Neural cell (in vitro differentiated cells): ENCODE measurements around the gene TLR9. TPM values are rescaled to one million over a fixed set of nuclear protein-coding genes. Genes with fewer than 3 reads are reported as not detected.

Source experiments
- H2AFZ ChIP-seq: fragments of 200-600, 300-800 bp; sonication (generic), shearing (Covaris generic); 2 replicates; pipeline ENCODE4 v1.6.0; 2014; ENCODE audit warnings: low read depth, mild to moderate bottlenecking, antibody characterized with exemption, low read length, moderate library complexity
- H3F3A ChIP-seq: fragments of 200-600 bp; shearing (Covaris generic); 2 replicates; pipeline ENCODE4 v1.6.1; 2016; ENCODE audit warnings: mild to moderate bottlenecking, moderate library complexity, mixed read lengths, antibody characterized with exemption, low read length; ENCODE audit not compliant: insufficient read depth, poor library complexity, severe bottlenecking
- H3K27ac ChIP-seq: fragments of 200-600, 300-800 bp; sonication (generic), shearing (Covaris generic); 2 replicates; pipeline ENCODE4 v1.5.1; 2014; ENCODE audit warnings: mild to moderate bottlenecking, low read length, moderate library complexity
- H3K27me3 ChIP-seq: fragments of 300-800, 200-600 bp; sonication (generic), shearing (Covaris generic); 2 replicates; pipeline ENCODE4 v1.6.0; 2014; ENCODE audit warnings: mild to moderate bottlenecking, low read depth, low read length, moderate library complexity; ENCODE audit not compliant: insufficient read depth
- H3K36me3 ChIP-seq: fragments of 300-800, 200-600 bp; sonication (generic), shearing (Covaris generic); 2 replicates; pipeline ENCODE4 v1.5.1; 2014; ENCODE audit warnings: mild to moderate bottlenecking, antibody characterized with exemption, low read length, moderate library complexity; ENCODE audit not compliant: insufficient read depth
- H3K4me2 ChIP-seq: fragments of 300-800, 200-600 bp; sonication (generic), shearing (Covaris generic); 2 replicates; pipeline ENCODE4 v1.6.0; 2014; ENCODE audit warnings: mild to moderate bottlenecking, low read length
- H3K4me3 ChIP-seq: fragments of 300-800, 200-600 bp; sonication (generic), shearing (Covaris generic); 2 replicates; pipeline ENCODE4 v1.5.1; 2014; ENCODE audit warnings: mild to moderate bottlenecking, low read length, moderate library complexity
- H3K79me2 ChIP-seq: fragments of 200-600 bp; shearing (Covaris generic); replicated peaks from 2 replicates; pipeline ENCODE4 v1.6.0; 2014; ENCODE audit warnings: mild to moderate bottlenecking, low read length, moderate library complexity; ENCODE audit not compliant: insufficient read depth
- H3K9ac ChIP-seq: fragments of 300-800, 200-600 bp; sonication (generic), shearing (Covaris generic); 2 replicates; pipeline ENCODE4 v1.6.1; 2016; ENCODE audit warnings: mild to moderate bottlenecking, low read length, mixed read lengths
- H3K9me2 ChIP-seq: fragments of 200-600 bp; shearing (Covaris generic); 2 replicates; pipeline ENCODE4 v1.6.1; 2016; ENCODE audit warnings: mild to moderate bottlenecking, low read length, mixed read lengths; ENCODE audit not compliant: insufficient read depth
- H3K9me3 ChIP-seq: fragments of 200-600, 300-800 bp; sonication (generic), shearing (Covaris generic); 2 replicates; pipeline ENCODE4 v1.6.1; 2016; ENCODE audit warnings: mild to moderate bottlenecking, mixed run types, low read length, moderate library complexity, mixed read lengths
- H4K20me1 ChIP-seq: fragments of 200-600 bp; shearing (Covaris generic); 2 replicates; pipeline ENCODE4 v1.6.1; 2016; ENCODE audit warnings: mild to moderate bottlenecking, mixed run types; ENCODE audit not compliant: insufficient read depth
- EP300 ChIP-seq: fragments of 450-650 bp; conservative IDR thresholded peaks from 2 replicates; pipeline ENCODE4 v1.6.1; 2014; ENCODE audit warnings: antibody characterized with exemption, mild to moderate bottlenecking, moderate library complexity; ENCODE audit not compliant: poor library complexity, severe bottlenecking
- EZH2 ChIP-seq: fragments of 200-600, 300-800 bp; shearing (Covaris generic), sonication (generic); IDR thresholded peaks from 2 replicates; pipeline ENCODE4 v1.6.1; 2014; ENCODE audit warnings: antibody characterized with exemption, low read length, borderline replicate concordance, mild to moderate bottlenecking; ENCODE audit not compliant: insufficient read depth, poor library complexity, severe bottlenecking
- MXI1 ChIP-seq: fragments of 450-650 bp; conservative IDR thresholded peaks from 2 replicates; pipeline ENCODE4 v1.6.1; 2014; ENCODE audit warnings: antibody characterized with exemption, mild to moderate bottlenecking; ENCODE audit not compliant: poor library complexity, severe bottlenecking
- POLR2AphosphoS5 ChIP-seq: IDR thresholded peaks from 2 replicates; pipeline ENCODE4 v1.6.1; 2012
- RAD21 ChIP-seq: fragments of 450-650 bp; conservative IDR thresholded peaks from 2 replicates; pipeline ENCODE4 v1.6.1; 2014; ENCODE audit warnings: antibody characterized with exemption, mild to moderate bottlenecking, moderate library complexity
- SMC3 ChIP-seq: fragments of 450-650 bp; conservative IDR thresholded peaks from 2 replicates; pipeline ENCODE4 v1.6.1; 2014; ENCODE audit warnings: antibody characterized with exemption, mild to moderate bottlenecking, moderate library complexity; ENCODE audit not compliant: poor library complexity
- TAF1 ChIP-seq: IDR thresholded peaks from 2 replicates; pipeline ENCODE4 v1.6.1; 2012; ENCODE audit warnings: low read depth
- polyA plus RNA-seq: library from polyadenylated mRNA; depleted of rRNA; stranded (reverse); fragments of >200 nt; gene quantifications from 2 replicates; pipeline ENCODE4 v1.2.3, GENCODE V29; 2014
- TF ChIP-seq, protein P1 (sequence below): IDR thresholded peaks from 2 replicates; pipeline ENCODE4 v1.6.1; 2012; ENCODE audit warnings: borderline replicate concordance
- TF ChIP-seq, protein P2 (sequence below): fragments of 450-650 bp; IDR thresholded peaks from 2 replicates; pipeline ENCODE4 v1.5.1; 2014; ENCODE audit warnings: antibody characterized with exemption, mild to moderate bottlenecking, moderate library complexity; ENCODE audit not compliant: poor library complexity, severe bottlenecking

Gene TLR9
- polyA plus RNA-seq, 1 donor from 2014 or later: not detected

DNA sequence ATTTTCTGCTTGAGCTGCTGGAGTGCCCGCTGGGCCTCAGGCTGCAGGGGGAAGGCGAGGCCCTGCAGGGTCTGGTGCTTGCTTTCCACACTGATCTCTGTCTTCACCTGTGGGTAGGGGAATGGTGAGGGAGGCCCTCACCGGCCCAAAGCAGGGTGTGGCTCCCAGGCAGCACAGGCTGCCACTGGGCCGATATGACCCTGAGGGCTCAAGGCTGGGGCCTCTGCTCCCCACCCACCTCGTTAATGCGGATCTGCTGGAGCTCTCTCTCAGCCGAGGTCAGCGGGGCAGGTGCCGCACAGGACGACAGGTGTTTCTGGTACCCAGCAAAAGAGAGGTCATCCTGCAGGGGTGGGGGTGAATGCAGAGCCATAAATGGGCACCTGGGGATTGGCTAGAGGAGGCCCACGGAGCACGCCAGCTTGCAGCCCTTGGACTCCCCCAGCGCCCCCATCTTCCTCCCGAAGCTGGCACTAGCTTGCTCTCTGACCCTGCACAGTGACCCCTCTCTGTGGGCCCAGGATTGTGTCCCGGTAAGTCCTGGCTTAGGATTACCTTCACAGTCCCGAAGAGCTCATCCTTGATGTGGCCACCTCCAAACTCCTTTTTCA is 5.5 kb upstream of the TLR9 start:
- H3K9ac ChIP-seq: no peak overlapping the region
- peaks cover 8% of the 10 kb centered on the region for H3K36me3 ChIP-seq
- no peaks in the 10 kb centered on the region for H3K79me2 ChIP-seq
- H3K9me2 ChIP-seq: no peaks in the 10 kb centered on the region
- no peaks in the 10 kb centered on the region for H4K20me1 ChIP-seq
- no peaks in the 10 kb centered on the region for H3K27me3 ChIP-seq
- H3K4me3 ChIP-seq: no peak overlapping the region
- H3K9me3 ChIP-seq: no peaks in the 10 kb centered on the region
- H3K4me2 ChIP-seq: no peak overlapping the region
- TF ChIP-seq POLR2AphosphoS5 (no peak), EZH2 (no peak), RAD21 (no peak), SMC3 (no peak), TAF1 (no peak), EP300 (no peak), MXI1 (no peak)
- TF ChIP-seq, protein P1, sequence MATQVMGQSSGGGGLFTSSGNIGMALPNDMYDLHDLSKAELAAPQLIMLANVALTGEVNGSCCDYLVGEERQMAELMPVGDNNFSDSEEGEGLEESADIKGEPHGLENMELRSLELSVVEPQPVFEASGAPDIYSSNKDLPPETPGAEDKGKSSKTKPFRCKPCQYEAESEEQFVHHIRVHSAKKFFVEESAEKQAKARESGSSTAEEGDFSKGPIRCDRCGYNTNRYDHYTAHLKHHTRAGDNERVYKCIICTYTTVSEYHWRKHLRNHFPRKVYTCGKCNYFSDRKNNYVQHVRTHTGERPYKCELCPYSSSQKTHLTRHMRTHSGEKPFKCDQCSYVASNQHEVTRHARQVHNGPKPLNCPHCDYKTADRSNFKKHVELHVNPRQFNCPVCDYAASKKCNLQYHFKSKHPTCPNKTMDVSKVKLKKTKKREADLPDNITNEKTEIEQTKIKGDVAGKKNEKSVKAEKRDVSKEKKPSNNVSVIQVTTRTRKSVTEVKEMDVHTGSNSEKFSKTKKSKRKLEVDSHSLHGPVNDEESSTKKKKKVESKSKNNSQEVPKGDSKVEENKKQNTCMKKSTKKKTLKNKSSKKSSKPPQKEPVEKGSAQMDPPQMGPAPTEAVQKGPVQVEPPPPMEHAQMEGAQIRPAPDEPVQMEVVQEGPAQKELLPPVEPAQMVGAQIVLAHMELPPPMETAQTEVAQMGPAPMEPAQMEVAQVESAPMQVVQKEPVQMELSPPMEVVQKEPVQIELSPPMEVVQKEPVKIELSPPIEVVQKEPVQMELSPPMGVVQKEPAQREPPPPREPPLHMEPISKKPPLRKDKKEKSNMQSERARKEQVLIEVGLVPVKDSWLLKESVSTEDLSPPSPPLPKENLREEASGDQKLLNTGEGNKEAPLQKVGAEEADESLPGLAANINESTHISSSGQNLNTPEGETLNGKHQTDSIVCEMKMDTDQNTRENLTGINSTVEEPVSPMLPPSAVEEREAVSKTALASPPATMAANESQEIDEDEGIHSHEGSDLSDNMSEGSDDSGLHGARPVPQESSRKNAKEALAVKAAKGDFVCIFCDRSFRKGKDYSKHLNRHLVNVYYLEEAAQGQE: no peak
- TF ChIP-seq, protein P2, sequence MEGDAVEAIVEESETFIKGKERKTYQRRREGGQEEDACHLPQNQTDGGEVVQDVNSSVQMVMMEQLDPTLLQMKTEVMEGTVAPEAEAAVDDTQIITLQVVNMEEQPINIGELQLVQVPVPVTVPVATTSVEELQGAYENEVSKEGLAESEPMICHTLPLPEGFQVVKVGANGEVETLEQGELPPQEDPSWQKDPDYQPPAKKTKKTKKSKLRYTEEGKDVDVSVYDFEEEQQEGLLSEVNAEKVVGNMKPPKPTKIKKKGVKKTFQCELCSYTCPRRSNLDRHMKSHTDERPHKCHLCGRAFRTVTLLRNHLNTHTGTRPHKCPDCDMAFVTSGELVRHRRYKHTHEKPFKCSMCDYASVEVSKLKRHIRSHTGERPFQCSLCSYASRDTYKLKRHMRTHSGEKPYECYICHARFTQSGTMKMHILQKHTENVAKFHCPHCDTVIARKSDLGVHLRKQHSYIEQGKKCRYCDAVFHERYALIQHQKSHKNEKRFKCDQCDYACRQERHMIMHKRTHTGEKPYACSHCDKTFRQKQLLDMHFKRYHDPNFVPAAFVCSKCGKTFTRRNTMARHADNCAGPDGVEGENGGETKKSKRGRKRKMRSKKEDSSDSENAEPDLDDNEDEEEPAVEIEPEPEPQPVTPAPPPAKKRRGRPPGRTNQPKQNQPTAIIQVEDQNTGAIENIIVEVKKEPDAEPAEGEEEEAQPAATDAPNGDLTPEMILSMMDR: no peak
- no peaks in the 10 kb centered on the region for H3F3A ChIP-seq
- H2AFZ ChIP-seq: no peak overlapping the region
- no peak overlapping the region for H3K27ac ChIP-seq

DNA sequence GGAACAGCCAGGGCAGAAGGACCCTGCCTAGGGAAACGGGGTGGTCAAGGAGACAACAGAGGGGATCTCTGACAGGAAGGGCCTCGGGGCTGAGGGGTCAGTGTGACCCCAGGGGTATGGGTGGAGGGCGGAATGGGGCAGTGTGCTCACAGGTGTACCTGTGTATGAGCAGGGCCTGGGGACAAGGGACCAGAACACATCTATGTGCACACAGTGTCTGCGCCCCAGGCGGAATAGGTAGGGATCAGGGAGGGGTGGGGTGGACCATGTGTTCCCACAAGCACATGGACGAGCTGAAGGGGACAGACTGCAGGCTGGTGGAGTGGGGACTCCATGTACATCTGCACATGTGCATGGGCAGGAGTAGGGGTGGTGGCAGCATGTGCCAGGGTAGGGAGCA is 5.0 kb upstream of the TLR9 start:
- Histone ChIP-seq H3F3A (no peaks in the 10 kb centered on the region), H3K9ac (no peak overlapping the region), H3K4me3 (no peak overlapping the region), H3K9me2 (no peaks in the 10 kb centered on the region), H3K79me2 (no peaks in the 10 kb centered on the region), H2AFZ (no peak overlapping the region), H3K9me3 (no peaks in the 10 kb centered on the region), H3K36me3 (peaks cover 8% of the 10 kb centered on the region), H3K27me3 (no peaks in the 10 kb centered on the region), H3K27ac (no peak overlapping the region), H3K4me2 (no peak overlapping the region), H4K20me1 (no peaks in the 10 kb centered on the region)
- TF ChIP-seq EP300 (no peak), RAD21 (no peak), MXI1 (no peak), EZH2 (no peak), TAF1 (no peak), POLR2AphosphoS5 (no peak), SMC3 (no peak)
- TF ChIP-seq, protein P1: no peak
- TF ChIP-seq, protein P2: no peak
